ENCODE measurements around the gene MEOX2. TPM values are rescaled to one million over a fixed set of nuclear protein-coding genes. Genes with fewer than 3 reads are reported as not detected.

MEOX2 gene
- total and polyA plus RNA-seq, 10 of the 15 experiments (the other 5 are each of a cell fraction or from before 2014, with no cell fraction given) = not detected

DNA sequence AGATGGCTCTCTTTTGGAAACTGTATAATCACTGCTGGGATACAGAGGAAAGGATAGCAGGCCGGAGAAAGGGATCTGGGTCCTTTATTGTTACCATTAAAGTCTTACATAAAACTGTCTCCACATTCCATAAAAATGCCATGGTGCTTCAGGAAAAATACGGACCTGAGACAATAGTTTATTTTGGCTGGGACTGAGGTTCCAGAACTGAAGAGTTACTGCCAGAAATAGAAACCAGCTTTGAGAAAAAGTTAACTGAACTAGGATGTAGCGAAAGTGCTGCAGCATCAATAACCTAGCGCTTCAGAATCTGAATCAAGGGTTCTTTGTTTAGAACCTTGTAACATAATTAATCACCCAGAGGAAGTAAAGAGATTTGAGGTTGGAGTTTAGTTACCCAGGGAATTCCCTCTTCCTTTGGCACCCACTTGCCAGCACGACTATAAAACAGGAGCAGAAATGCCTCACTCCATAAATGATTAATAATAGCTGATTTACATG, 38.0 kb downstream of the MEOX2 start:
- in situ Hi-C loops (cut with MboI) = no loop called here
- Histone ChIP-seq H2AFZ (ENCODE audit: control insufficient read depth, low read depth, low read length) (no peak overlapping the region), H3K4me3 (no peak overlapping the region), H3K9me3 (replicated peaks; ENCODE audit: control insufficient read depth, insufficient read depth, low read length) (no peaks in the 10 kb centered on the region), H3K9ac (ENCODE audit: control insufficient read depth, insufficient read depth, low read length) (no peak overlapping the region), H3K27me3 (replicated peaks in 1 of 2; ENCODE audit: control insufficient read depth in 2 of 2, insufficient read depth in 2 of 2, low read length in 1 of 2) (no peaks in the 10 kb centered on the region), H4K20me1 (ENCODE audit: control insufficient read depth, insufficient read depth) (no peaks in the 10 kb centered on the region), H3K4me2 (ENCODE audit: control insufficient read depth, insufficient read depth) (no peak overlapping the region), H3K36me3 (ENCODE audit: control insufficient read depth in 2 of 2, insufficient read depth in 2 of 2, low read length in 1 of 2) (no peaks in the 10 kb centered on the region), H3K79me2 (ENCODE audit: control insufficient read depth, insufficient read depth, low read length) (no peaks in the 10 kb centered on the region), H3K4me1 (ENCODE audit: control insufficient read depth, insufficient read depth, low read length) (no peaks in the 10 kb centered on the region), H3K27ac (ENCODE audit: control insufficient read depth, insufficient read depth) (no peak overlapping the region)
- BruUV-seq (replicated peaks) = no TSS peak
- WGBS (ENCODE audit: insufficient coverage, insufficient replicate concordance, low lambda C conversion rate, missing lambda C conversion rate) = 11% methylated on average over 5 of the region's 5 CpGs
- intact Hi-C loops (cut with micrococcal nuclease; ENCODE audit: unreplicated experiment) = no loop called here
- TF ChIP-seq, protein P1, sequence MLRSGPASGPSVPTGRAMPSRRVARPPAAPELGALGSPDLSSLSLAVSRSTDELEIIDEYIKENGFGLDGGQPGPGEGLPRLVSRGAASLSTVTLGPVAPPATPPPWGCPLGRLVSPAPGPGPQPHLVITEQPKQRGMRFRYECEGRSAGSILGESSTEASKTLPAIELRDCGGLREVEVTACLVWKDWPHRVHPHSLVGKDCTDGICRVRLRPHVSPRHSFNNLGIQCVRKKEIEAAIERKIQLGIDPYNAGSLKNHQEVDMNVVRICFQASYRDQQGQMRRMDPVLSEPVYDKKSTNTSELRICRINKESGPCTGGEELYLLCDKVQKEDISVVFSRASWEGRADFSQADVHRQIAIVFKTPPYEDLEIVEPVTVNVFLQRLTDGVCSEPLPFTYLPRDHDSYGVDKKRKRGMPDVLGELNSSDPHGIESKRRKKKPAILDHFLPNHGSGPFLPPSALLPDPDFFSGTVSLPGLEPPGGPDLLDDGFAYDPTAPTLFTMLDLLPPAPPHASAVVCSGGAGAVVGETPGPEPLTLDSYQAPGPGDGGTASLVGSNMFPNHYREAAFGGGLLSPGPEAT (IDR thresholded peaks at IDR 0.05; ENCODE audit: low read depth) = 0 out of 2 replicates have a peak, but pooled peaks have one; percentile 18
- TF ChIP-seq MTA2 (IDR thresholded peaks at IDR 0.05; ENCODE audit: low read depth) (0 out of 2 replicates have a peak, but pooled peaks have one; percentile 37), STAT1 (conservative IDR thresholded peaks at IDR 0.05) (no peak), IKZF2 (IDR thresholded peaks at IDR 0.05) (peak; percentile 46 to 59; a peak in 2 of 4 replicates), IKZF1 (conservative IDR thresholded peaks at IDR 0.05) (0 out of 2 replicates have a peak, but pooled peaks have one; percentile 22), REST (IDR thresholded peaks at IDR 0.05; ENCODE audit: low read depth, low read length) (no peak)
- no peak for DNase-seq (ENCODE audit: low read depth, low spot score)
- ChIA-PET SMC1A (ENCODE audit: uncharacterized antibody, unreplicated experiment) (interaction anchor here (1.0 to 2.1 kb wide), 9 partner anchors 9 to 217 kb away, joined by 3 to 6 read pairs (median 4); partner anchors contain the start of gene AGMO), CTCF (no interaction called here), RAD21 (ENCODE audit: unreplicated experiment) (interaction anchor here (0.9 to 2.1 kb wide), 4 partner anchors 35 to 90 kb away, joined by 3 to 4 read pairs (median 4); partner anchors contain the start of gene AGMO), POLR2A (interaction anchor here (1.3 kb wide), 1 partner anchor 10 kb away, joined by 3 read pairs; no protein-coding TSS in a partner anchor)
- peak; percentile 50 for ATAC-seq
- FAIRE-seq = no peak

All from GM12878 (cell line).